GM12864 (cell line): Measurements from ENCODE around the gene PCNX1.
"Not testable (repeated sequence)": the region's sequence is repeated elsewhere in the genome, so short reads cannot be mapped to it uniquely, and the experiment has no call there.

Experiments
- DNase-seq: peaks from one replicate; pipeline ENCODE4 v3.0.0-alpha.2; 2011; ENCODE audit warnings: low read depth
- H3K4me3 ChIP-seq: 2 replicates; pipeline ENCODE4 v1.5.1; 2011; ENCODE audit warnings: mild to moderate bottlenecking, low read depth, low read length, control low read depth
- CTCF ChIP-seq: IDR thresholded peaks from 2 replicates; pipeline ENCODE4 v1.5.1; 2011; ENCODE audit warnings: low read depth, mild to moderate bottlenecking, moderate library complexity, low read length, control low read depth, inconsistent platforms; ENCODE audit errors: missing control alignments

PCNX1 gene

DNA sequence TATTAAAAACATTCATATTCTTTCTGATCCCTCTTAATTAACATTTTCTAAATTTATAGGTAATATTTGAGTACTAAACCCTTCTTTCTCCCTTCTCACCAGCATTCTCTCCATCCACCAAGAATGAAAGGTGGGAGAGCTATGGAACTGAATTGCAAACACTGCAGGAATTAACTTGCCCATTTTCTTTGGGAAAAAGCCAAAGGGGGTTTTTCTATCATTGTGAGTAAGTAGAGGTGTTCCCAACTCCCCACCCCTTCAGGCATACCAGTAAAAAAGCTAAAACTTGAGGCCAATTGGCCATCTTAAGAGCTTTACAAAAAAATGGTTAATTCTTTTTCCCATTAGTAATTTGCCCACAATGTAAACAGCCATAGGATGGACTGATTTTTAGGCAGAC is 23.7 kb downstream of the PCNX1 start:
- no peak for DNase-seq
- TF ChIP-seq CTCF, result no peak
- H3K4me3 ChIP-seq, result no peak overlapping the region

- no peak overlapping the region for H3K4me3 ChIP-seq
- no peak for TF ChIP-seq CTCF
- DNase-seq, result no peak
These were observed 26.8 kb downstream of the PCNX1 start for GRCh38 chr14:70934084-70934483.

DNA sequence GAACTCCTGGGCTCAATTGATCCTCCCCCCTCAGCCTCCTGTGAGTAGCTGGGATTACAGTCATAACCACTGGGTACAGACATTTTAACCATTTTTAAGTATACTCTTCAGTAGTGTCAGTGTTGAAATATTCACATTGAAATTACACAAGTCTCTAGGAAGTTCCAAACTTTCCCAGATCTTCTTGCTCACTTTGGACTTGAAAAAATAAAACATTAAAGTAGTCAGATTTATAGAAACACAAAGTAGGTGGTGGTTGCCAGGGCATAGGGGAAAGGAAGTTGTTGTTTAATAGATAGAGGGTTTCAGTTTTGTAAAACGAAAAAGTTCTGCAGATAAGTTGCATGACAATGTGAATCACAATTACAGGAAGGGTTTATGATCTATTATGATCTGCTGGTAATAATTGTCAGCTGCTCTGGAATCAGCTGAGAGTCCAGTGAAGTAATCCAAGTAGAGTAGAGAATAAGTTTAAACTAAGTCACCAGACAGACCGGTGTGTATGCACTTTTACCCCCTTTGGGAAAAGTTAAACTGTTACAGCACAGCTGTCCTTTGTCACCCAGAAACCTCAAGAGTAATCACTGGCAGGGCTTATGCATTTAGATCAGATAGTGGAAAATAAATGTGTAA is 27.4 kb downstream of the PCNX1 start:
- no peak for DNase-seq

GRCh38 chr14:70935135-70935534 is 27.9 kb downstream of the PCNX1 start:
- H3K4me3 ChIP-seq, result no peak overlapping the region
- no peak for TF ChIP-seq CTCF
- DNase-seq, result no peak

More for the DNA sequence above, 27.4 kb downstream of the PCNX1 start:
- no peak overlapping the region for H3K4me3 ChIP-seq
- TF ChIP-seq CTCF, result no peak

- DNase-seq, H3K4me3 ChIP-seq: not testable (repeated sequence)
These were observed 32.4 kb downstream of the PCNX1 start for GRCh38 chr14:70939693-70940092.

GRCh38 chr14:70941637-70942341 is 34.5 kb downstream of the PCNX1 start:
- H3K4me3 ChIP-seq, DNase-seq: not testable (repeated sequence)

- no peak for DNase-seq
- no peak overlapping the region for H3K4me3 ChIP-seq
- no peak for TF ChIP-seq CTCF
These were observed 35.1 kb downstream of the PCNX1 start for GRCh38 chr14:70942342-70942706.

GRCh38 chr14:70942721-70943120 is 35.5 kb downstream of the PCNX1 start:
- DNase-seq, result not testable (repeated sequence)

More at GRCh38 chr14:70942721-70943120, 35.5 kb downstream of the PCNX1 start:
- not testable (repeated sequence) for H3K4me3 ChIP-seq
